Measurements from ENCODE around the gene EFCAB3.
"Not testable (repeated sequence)": the region's sequence is repeated elsewhere in the genome, so short reads cannot be mapped to it uniquely, and the experiment has no call there.

The EFCAB3 gene

DNA sequence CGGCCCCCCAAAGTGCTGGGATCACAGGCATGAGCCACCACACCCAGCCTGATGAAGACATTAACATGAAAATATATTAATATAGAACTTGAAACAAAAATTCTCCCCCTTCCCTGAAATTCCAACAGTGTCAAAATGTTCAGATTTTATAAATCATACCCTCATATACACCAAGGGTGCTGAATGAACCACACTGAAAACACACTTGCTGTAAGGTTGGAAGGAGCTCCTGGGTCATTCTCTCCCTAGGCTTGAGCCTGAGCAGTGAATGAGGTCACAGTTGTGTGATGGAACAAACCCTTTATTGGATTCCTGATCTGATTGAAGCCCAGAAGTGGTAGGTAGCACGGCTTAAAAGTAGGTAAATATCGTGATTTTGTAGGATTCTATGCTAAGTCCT, at the start of gene EFCAB3:
EFCAB3 (plus strand) TSS at position 301 of the 400 bp plus-strand sequence. CDS start 2,427 bp downstream, outside the sequence.
- no peak for DNase-seq (ENCODE audit: low read depth)

DNA sequence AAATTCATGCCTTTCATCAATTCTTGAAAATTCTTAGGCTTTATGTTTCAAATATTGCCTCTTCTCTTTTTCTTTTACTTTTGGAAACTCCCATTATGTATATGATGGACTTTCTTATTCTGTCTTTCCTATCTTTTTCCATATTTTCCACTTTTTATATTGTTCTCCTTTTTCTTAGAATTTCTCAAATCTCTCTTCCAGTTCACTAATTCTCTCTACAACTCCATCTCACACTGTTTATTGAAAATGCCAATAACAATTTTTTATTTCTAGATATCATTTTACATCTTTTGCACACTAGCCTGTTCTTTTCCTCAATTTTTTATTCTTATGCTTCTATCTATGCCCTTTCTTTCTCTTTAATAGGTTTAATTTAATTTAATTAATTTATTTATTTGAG, 43.8 kb upstream of the EFCAB3 start:
- DNase-seq (ENCODE audit: low read depth), result no peak

GRCh38 chr17:62343764-62344270, 36.5 kb upstream of the EFCAB3 start:
- no peak for DNase-seq (ENCODE audit: low read depth)

DNA sequence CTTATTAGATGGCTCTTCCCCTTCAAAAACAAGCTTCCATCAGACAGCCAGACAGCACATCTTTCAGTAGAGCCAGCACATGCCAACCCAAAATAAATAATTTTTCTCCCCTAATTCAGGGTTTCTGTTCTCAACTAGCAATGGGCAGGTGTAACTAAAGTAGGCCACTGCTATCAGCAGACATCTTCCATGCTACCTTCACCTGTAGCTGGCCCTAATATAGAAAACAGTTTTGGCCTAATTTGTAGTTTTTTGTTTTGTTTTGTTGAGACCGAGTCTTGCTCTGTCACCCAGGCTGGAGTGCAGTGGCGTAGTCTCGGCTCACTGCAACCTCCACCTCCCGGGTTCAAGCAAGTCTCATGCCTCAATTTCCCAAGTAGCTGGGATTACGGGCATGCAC, 29.2 kb upstream of the EFCAB3 start:
- no peak for DNase-seq (ENCODE audit: low read depth)

- no peak for DNase-seq (ENCODE audit: low read depth)
Measured at GRCh38 chr17:62366191-62366590, 14.2 kb upstream of the EFCAB3 start.

DNA sequence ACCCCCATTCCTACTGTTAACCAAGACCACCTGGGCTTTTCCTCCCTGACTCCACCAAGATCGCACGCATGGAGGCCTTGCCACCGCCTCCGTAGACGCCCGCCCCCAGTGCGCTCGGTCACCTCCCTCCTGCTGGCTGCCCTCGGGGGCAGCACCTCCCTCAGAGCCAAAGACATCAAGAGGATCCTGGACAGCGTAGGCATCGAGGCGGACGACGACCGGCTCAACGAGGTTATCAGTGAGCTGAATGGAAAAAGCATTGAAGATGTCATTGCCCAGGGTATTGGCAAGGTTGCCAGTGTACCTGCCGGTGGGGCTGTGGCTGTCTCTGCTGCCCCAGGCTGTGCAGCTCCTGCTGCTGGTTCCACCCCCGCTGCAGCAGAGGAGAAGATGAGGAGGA, 1.2 kb downstream of the EFCAB3 start:
- no peak for DNase-seq (ENCODE audit: low read depth)

GRCh38 chr17:62388856-62389255, 8.5 kb downstream of the EFCAB3 start:
- DNase-seq (ENCODE audit: low read depth), result no peak

- DNase-seq (ENCODE audit: low read depth), result no peak
Measured at GRCh38 chr17:62392908-62393307, 12.6 kb downstream of the EFCAB3 start.

GRCh38 chr17:62398891-62399290, 18.5 kb downstream of the EFCAB3 start:
- no peak for DNase-seq (ENCODE audit: low read depth)

DNA sequence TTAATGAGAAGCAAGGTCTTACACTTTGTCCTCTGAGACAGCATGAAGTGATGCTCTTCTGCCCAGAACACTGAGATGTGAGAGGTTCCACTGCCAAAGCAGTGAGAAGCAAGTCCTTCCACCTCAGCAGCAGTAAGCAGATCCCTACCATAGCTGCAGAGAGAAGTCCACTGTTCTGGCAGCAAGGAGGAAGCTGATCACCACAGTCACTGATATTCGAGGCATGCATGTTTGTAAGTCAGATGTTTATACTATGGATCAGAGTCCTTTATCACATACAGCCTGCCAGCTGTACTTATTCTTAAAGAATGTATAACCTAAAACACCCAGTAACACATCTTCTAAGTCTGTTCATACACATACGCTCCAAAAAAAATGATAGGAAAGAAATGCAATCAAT, 25.1 kb downstream of the EFCAB3 start:
- no peak for DNase-seq (ENCODE audit: low read depth)

- not testable (repeated sequence) for DNase-seq (ENCODE audit: low read depth)
Measured at GRCh38 chr17:62413090-62413489, 32.7 kb downstream of the EFCAB3 start.

DNA sequence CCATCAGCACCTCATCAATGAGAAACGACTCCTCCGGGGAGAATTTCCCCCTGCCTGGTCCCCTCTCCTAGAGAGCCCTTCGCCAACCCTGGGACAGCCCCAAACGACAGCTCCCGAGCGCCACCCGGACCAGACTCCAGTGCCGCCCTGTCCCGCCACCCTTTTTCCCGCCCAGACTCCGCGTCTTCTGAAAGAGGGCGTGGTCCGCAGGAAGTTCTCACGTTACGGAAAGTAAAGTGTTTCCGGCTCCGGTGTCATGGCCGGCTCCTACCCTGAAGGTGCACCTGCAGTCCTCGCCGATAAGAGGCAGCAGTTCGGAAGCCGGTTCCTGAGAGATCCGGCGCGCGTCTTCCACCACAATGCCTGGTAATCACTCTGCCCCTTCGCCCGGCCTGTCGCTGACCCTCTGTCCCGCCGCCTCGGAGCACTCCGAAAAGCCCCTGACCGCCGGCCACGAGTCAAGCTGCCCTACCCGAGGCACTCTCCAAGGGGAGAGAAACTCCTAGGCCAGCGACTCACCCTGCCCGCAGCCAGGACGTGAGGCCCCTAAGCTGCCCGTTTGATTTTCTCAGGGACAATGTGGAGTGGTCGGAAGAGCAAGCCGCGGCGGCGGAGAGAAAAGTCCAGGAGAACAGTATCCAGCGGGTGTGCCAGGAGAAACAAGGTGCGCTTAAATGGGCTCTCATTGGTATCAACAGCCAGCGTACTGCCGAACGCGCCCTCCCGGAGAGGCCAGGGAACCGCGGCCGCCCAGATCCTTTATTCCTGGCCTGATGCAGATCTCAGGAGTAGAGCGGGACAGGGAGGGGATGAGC, 43.5 kb downstream of the EFCAB3 start, which contains the start of gene METTL2A:
METTL2A (plus strand) TSS at position 251 of the 815 bp plus-strand sequence; CDS start at position 257, 6 bp downstream.
- peak; percentile 78 for DNase-seq (ENCODE audit: low read depth)

GRCh38 chr17:62426214-62426613, 45.9 kb downstream of the EFCAB3 start:
- not testable (repeated sequence) for DNase-seq (ENCODE audit: low read depth)

DNA sequence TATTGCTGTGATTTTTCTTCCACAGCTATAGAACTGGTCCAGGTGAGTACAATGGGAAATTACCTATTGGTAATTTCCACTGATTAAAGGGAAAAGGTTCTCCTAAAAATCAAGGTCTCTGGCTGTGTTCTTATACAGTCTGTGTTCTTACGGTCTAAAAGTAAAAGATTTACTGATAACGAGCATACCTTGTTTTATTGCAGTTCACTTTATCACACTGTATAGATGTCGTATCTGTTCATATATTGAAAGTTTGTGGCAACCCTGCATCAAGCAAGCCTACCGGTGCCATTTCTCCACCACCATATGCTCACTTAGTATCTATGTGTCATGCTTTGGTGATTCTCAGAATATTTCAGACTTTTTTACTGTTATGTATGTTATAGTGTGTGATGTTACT, 54.9 kb downstream of the EFCAB3 start:
- not testable (repeated sequence) for DNase-seq (ENCODE audit: low read depth)

DNA sequence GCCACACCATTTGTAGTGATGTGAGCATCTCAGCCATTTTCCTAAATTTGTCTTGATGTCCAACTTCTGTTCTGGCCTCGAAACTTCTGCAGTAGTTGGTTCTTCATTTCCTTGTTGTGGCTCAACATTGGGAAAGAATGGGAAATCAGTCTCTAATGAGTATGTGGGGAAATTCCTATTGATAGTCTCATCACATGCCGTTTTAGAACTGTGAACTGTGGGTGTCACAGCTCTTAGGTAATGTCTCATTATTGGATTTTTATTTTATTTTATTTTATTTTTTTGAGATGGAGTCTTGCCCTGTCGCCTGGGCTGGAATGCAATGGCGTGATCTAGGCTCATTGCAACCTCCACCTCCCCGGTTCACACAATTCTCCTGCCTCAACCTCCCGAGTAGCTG, 60.8 kb downstream of the EFCAB3 start:
- DNase-seq (ENCODE audit: low read depth), result not testable (repeated sequence)

GRCh38 chr17:62444063-62444462, 63.7 kb downstream of the EFCAB3 start:
- no peak for DNase-seq (ENCODE audit: low read depth)

DNA sequence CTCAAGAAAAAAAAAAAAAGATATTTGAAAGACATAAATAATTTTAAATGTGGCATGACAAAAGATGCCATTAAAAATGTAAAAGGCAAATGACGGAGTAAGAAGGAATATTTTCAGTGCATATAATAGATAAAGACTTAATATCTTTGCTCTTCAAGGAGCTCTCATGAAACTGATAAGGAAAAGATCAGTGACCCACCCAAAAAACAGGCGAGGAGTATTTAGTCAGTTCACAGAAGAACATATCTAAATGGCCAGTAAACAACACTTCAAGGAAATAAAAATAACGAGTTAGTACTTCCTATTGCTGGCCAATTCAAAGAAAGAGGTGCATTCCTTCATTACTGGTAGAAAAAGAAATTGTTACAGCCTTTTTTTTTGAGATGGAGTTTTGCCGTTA, 65.4 kb downstream of the EFCAB3 start:
- DNase-seq (ENCODE audit: low read depth), result not testable (repeated sequence)

DNA sequence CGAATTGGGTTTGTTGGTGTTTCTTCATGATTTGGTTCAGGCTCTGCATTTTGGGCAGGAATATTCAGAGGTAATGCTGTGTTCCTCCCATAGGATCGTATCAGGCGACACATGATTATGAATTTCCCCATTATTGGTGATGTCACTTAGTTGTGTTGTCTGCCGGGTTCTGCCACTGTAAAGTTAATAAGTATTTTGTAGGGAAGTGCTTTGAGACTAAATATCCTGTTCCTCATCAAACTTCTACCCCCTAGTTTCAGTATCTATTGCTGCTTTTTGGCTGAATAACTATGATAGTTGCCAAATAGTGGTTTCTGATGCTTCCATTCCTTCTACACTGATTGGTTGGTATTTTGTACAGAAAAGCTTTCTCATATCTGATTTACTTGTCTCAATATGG, 71.8 kb downstream of the EFCAB3 start:
- not testable (repeated sequence) for DNase-seq (ENCODE audit: low read depth)

GRCh38 chr17:62453041-62453440, 72.7 kb downstream of the EFCAB3 start:
- DNase-seq (ENCODE audit: low read depth), result not testable (repeated sequence)

GRCh38 chr17:62453656-62454055, 73.3 kb downstream of the EFCAB3 start:
- DNase-seq (ENCODE audit: low read depth), result not testable (repeated sequence)

GRCh38 chr17:62454111-62454510, 73.8 kb downstream of the EFCAB3 start:
- not testable (repeated sequence) for DNase-seq (ENCODE audit: low read depth)

DNA sequence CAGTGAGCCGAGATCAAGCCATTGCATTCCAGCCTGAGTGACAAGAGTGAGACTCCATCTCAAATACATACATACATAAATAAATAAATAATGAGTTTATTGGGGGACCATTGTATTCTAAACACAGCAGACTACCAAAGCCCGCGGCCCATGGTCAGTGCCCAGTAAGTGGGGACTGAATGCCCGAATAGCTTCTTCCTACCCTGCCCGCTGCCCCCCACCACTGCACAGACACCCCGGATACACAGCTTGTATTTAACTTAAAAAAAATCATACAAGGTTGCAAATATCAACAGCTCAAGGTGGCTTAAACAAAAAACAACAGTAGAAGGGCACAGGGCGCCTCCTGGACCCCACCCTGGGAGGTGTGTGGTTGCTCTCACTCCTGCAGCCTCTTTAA, 75.7 kb downstream of the EFCAB3 start:
- no peak for DNase-seq (ENCODE audit: low read depth)

DNA sequence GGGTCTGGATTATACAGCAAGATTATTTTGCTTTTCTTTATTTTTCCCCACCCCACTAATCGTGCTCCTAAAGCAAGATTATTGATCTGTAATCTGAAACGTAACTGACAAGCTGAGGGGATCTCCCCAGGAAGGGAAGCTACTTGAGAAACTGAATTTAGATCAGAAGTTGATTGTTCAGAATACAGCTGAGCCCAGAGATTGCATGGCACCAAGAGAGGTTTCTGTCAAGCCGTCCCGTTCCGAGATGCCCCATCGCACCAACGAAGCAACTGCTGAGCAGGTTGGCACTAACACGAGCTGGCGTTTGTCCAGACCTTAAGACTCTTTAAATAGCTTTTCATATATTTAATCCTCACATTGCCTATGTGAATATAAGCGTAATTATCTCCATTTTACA, 78.1 kb downstream of the EFCAB3 start:
- DNase-seq (ENCODE audit: low read depth), result not testable (repeated sequence)

DNA sequence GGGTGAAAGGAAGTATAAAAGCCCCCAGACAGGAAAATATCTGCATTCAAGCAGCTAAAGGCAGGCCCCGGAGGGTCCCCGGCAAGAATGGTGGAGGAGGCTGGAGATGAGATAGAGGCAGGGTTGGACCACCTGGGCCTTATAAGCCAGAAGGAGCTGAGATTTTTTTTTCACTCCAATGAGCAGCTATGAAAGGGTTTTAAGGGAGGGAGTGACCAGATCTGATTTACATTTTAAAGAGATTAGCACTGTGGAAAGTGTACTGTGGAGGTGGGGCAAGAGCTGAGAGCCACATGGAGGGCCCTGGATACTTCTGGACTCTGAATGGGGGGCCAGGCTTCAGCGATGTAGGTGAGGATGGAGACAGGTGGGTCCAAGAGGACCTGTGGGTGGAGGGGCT, 84.1 kb downstream of the EFCAB3 start:
- DNase-seq (ENCODE audit: low read depth), result not testable (repeated sequence)

All from stimulated activated CD8-positive, alpha-beta memory T cell treated with anti-CD3 and anti-CD28 coated beads, Interleukin-4, amount 100 ng/mL, for 24 hours (primary cell).